Measurements from ENCODE around the gene UBA1.

Gene UBA1

GRCh38 chrX:47210661-47211425 is 17.2 kb downstream of the UBA1 start:
- H3K9ac ChIP-seq (ENCODE audit: low read length): no peak overlapping the region
- peaks cover 18% of the 10 kb centered on the region for H3K36me3 ChIP-seq (ENCODE audit: control insufficient read depth, insufficient read depth, low read length)
- no peaks in the 10 kb centered on the region for H3K9me3 ChIP-seq (ENCODE audit: control insufficient read depth, low read length)
- H3K4me1 ChIP-seq (ENCODE audit: control insufficient read depth, insufficient read depth, low read length): no peaks in the 10 kb centered on the region
- H3K27me3 ChIP-seq (ENCODE audit: control insufficient read depth, insufficient read depth, low read length): no peaks in the 10 kb centered on the region
- no peak overlapping the region for H3K4me3 ChIP-seq (ENCODE audit: low read length)

- Histone ChIP-seq H3K4me3 (ENCODE audit: low read length) (no peak overlapping the region), H3K27me3 (ENCODE audit: control insufficient read depth, insufficient read depth, low read length) (no peaks in the 10 kb centered on the region), H3K36me3 (ENCODE audit: control insufficient read depth, insufficient read depth, low read length) (peaks cover 18% of the 10 kb centered on the region), H3K9me3 (ENCODE audit: control insufficient read depth, low read length) (no peaks in the 10 kb centered on the region), H3K4me1 (ENCODE audit: control insufficient read depth, insufficient read depth, low read length) (peaks cover 10% of the 10 kb centered on the region), H3K9ac (ENCODE audit: low read length) (no peak overlapping the region)
Observed at GRCh38 chrX:47212381-47213293, 19.0 kb downstream of the UBA1 start.

DNA sequence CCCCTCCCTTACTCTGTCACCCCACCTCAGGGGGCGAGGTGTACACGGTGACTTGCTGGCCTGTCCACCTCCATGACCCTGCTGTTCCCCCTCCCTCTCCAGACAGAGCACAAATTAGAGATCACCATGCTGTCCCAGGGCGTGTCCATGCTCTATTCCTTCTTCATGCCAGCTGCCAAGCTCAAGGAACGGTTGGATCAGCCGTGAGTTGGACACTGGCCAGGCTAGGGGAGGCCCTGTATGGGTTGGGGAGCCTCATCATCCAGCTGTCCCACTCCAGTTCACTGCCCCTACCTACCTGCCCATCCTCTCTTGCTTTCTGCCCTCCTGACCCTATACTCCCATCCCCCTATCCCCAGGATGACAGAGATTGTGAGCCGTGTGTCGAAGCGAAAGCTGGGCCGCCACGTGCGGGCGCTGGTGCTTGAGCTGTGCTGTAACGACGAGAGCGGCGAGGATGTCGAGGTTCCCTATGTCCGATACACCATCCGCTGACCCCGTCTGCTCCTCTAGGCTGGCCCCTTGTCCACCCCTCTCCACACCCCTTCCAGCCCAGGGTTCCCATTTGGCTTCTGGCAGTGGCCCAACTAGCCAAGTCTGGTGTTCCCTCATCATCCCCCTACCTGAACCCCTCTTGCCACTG is 20.9 kb downstream of the UBA1 start:
- peaks cover 18% of the 10 kb centered on the region for H3K36me3 ChIP-seq (ENCODE audit: control insufficient read depth, insufficient read depth, low read length)

DNA sequence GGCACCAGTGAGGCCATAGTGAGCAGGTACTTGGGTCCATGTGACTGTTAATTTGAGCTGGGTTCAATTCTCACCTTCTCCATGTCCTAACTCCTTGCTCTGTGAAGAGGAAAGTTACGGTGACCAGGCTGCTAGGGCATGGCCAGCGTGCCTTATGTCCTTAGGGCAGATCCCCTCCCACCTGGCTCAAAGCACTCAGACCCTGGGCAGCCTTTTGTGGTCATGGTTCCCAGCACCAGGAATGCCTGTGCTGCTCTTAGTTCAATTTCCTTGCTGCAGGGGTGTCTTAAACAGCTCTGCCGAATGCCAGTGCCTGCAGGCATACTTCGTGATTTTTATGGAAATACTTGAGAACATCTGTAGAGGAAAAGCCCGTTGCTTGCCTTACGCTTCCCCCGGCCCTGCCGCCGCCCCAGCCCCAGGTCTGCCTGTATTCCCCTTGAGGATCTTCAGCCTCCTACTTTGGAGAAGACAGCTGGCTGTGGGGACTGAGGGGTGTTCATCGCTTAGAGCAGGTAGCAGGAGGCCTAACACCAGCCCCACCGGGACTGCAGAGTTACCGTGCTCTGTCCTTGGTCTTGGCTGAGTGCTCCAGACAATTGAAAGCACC is 21.8 kb downstream of the UBA1 start:
- peaks cover 18% of the 10 kb centered on the region for H3K36me3 ChIP-seq (ENCODE audit: control insufficient read depth, insufficient read depth, low read length)

More for the DNA sequence above, 20.9 kb downstream of the UBA1 start:
- H3K4me1 ChIP-seq (ENCODE audit: control insufficient read depth, insufficient read depth, low read length): peaks cover 10% of the 10 kb centered on the region
- H3K4me3 ChIP-seq (ENCODE audit: low read length): no peak overlapping the region
- H3K9me3 ChIP-seq (ENCODE audit: control insufficient read depth, low read length): no peaks in the 10 kb centered on the region
- H3K9ac ChIP-seq (ENCODE audit: low read length): no peak overlapping the region
- no peaks in the 10 kb centered on the region for H3K27me3 ChIP-seq (ENCODE audit: control insufficient read depth, insufficient read depth, low read length)

GRCh38 chrX:47216393-47216925 is 22.8 kb downstream of the UBA1 start:
- peaks cover 9% of the 10 kb centered on the region for H3K36me3 ChIP-seq (ENCODE audit: control insufficient read depth, insufficient read depth, low read length)
- H3K4me3 ChIP-seq (ENCODE audit: low read length): no peak overlapping the region
- H3K9ac ChIP-seq (ENCODE audit: low read length): peak overlapping the region; percentile 53
- no peaks in the 10 kb centered on the region for H3K27me3 ChIP-seq (ENCODE audit: control insufficient read depth, insufficient read depth, low read length)
- peaks cover 20% of the 10 kb centered on the region for H3K4me1 ChIP-seq (ENCODE audit: control insufficient read depth, insufficient read depth, low read length)
- H3K9me3 ChIP-seq (ENCODE audit: control insufficient read depth, low read length): no peaks in the 10 kb centered on the region

More for the DNA sequence above, 21.8 kb downstream of the UBA1 start:
- no peaks in the 10 kb centered on the region for H3K9me3 ChIP-seq (ENCODE audit: control insufficient read depth, low read length)
- H3K9ac ChIP-seq (ENCODE audit: low read length): no peak overlapping the region
- peaks cover 18% of the 10 kb centered on the region for H3K4me1 ChIP-seq (ENCODE audit: control insufficient read depth, insufficient read depth, low read length)
- no peaks in the 10 kb centered on the region for H3K27me3 ChIP-seq (ENCODE audit: control insufficient read depth, insufficient read depth, low read length)
- no peak overlapping the region for H3K4me3 ChIP-seq (ENCODE audit: low read length)

DNA sequence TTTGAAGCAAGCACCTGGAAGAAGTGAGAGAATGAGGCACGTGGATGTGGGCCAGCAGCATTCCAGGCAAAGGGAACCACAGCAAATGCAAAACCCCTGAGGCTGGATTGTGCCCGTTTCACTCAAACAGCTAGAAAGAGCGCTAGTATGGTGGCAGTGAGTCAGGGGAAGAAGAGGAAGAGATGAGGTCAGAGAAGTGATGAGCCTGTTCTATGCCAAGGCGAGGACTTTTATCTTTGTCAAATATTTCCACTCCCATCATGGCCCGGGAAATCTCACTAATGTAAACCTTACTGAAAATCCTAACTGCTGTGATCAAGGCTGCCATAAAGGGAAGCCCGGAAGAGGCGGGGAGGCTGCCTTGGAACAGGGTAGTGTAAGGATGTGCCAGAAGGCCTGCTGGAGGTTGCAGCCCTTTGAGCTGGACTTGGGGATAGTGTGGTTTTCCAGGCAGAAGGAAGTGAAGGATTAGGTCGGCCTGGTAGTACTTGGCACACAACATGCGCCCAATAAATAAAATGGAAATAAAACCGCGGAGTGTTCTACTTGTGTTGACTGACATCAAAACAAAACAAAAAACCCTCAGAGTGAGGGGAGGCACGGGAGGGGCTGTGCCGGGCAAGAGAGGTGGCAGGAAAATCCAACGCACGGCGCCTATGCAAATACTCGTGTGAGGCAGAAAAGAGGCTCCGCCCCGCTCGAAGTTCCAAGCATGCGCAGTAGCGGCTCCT is 23.7 kb downstream of the UBA1 start:
- Histone ChIP-seq H3K27me3 (ENCODE audit: control insufficient read depth, insufficient read depth, low read length) (no peaks in the 10 kb centered on the region), H3K4me3 (ENCODE audit: low read length) (no peak overlapping the region), H3K9me3 (ENCODE audit: control insufficient read depth, low read length) (no peaks in the 10 kb centered on the region), H3K9ac (ENCODE audit: low read length) (peak overlapping the region; percentile 53), H3K4me1 (ENCODE audit: control insufficient read depth, insufficient read depth, low read length) (peaks cover 20% of the 10 kb centered on the region), H3K36me3 (ENCODE audit: control insufficient read depth, insufficient read depth, low read length) (peaks cover 7% of the 10 kb centered on the region)

GRCh38 chrX:47217852-47218279 is 24.2 kb downstream of the UBA1 start:
- Histone ChIP-seq H3K27me3 (ENCODE audit: control insufficient read depth, insufficient read depth, low read length) (no peaks in the 10 kb centered on the region), H3K9me3 (ENCODE audit: control insufficient read depth, low read length) (no peaks in the 10 kb centered on the region), H3K9ac (ENCODE audit: low read length) (peak overlapping the region; percentile 88), H3K4me3 (ENCODE audit: low read length) (peak overlapping the region; percentile 72), H3K36me3 (ENCODE audit: control insufficient read depth, insufficient read depth, low read length) (peaks cover 7% of the 10 kb centered on the region), H3K4me1 (ENCODE audit: control insufficient read depth, insufficient read depth, low read length) (peaks cover 20% of the 10 kb centered on the region)

DNA sequence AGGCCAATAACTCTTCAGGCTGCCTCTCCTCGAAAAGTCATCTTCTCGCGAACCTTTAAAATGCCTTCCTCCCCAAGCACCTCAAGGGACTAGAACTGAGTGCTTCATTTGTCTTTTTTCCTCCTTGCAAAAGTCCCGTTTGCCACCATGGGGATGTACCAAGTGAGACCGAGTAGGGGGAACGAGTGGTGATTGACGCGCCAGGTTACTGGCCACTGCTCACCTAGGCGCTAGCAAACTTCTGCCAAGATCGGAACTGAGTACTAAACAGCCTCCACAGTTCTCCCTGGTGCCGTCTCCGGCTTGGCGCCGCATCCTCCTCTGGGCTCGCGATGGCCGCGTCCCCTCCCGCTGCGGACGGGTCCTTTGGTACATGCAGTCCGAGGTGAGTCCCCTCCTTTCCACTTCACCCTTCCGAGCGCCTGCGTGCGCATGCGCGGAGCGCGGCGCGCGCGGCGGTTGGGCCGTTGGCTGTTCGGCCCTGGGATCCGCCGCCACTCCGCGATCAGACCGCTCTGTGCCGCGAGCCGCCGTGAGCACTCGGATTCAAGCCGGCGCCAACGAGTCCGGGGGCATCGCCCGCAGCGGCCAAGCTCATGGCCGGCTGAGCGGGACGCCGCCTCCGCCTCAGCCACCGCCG is 24.8 kb downstream of the UBA1 start, which contains the start of gene CDK16:
Gene CDK16, plus strand, starts transcription at position 402 of the 640 bp plus-strand sequence. CDS start 4,877 bp downstream, outside the sequence.
- no peaks in the 10 kb centered on the region for H3K27me3 ChIP-seq (ENCODE audit: control insufficient read depth, insufficient read depth, low read length)
- peak within 1 kb of the TSS; percentile 88 for H3K9ac ChIP-seq (ENCODE audit: low read length)
- H3K36me3 ChIP-seq (ENCODE audit: control insufficient read depth, insufficient read depth, low read length): peaks cover 7% of the 10 kb centered on the region
- peak within 1 kb of the TSS; percentile 72 for H3K4me3 ChIP-seq (ENCODE audit: low read length)
- no peaks in the 10 kb centered on the region for H3K9me3 ChIP-seq (ENCODE audit: control insufficient read depth, low read length)
- H3K4me1 ChIP-seq (ENCODE audit: control insufficient read depth, insufficient read depth, low read length): peaks cover 20% of the 10 kb centered on the region

DNA sequence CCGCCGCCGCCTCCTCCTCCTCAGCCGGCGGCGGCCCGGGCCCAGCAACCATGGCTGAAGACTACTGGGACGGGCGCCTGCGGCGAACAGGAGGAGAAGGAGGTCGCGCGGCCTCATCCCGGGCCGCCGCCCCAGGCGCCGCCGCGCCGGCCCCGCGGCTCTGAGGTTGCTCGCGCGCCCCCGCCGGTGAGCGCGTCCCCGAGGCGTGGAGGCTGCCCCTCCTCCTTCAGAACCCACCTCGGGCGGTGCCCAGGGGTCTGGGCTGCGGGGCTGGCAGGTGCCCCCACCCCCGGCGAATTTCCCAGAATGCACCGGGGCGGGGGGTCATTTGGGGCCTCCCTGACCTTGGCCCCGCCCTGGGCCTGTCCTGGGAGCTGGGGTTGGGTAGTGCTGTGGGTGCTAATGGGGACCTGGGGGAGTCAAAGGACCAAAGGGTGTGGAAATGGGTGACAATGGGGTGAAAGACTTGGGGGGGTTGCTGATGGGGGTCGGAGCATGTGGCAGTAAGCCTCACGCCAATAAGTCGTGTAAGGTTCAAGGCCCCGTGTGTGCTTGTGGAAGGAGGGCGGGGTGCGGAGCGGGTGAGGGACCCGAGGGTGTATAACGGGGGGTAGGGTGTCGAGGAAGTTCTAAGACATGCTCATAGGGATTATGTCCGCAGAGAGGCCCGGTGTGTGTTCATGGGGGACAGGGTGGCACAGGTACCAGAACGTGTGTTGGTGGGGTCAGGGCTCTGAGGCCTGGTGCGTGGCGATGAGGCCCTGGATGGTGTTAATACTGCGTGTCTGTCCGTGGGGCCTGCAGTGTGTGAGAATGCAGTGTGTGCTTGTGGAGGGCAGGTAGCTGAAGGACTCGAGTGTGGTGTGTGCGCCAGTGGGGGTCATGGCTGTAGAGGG is 25.5 kb downstream of the UBA1 start:
- Histone ChIP-seq H3K4me3 (ENCODE audit: low read length) (peak overlapping the region; percentile 72), H3K4me1 (ENCODE audit: control insufficient read depth, insufficient read depth, low read length) (peaks cover 20% of the 10 kb centered on the region), H3K36me3 (ENCODE audit: control insufficient read depth, insufficient read depth, low read length) (peaks cover 7% of the 10 kb centered on the region), H3K9me3 (ENCODE audit: control insufficient read depth, low read length) (no peaks in the 10 kb centered on the region), H3K27me3 (ENCODE audit: control insufficient read depth, insufficient read depth, low read length) (no peaks in the 10 kb centered on the region), H3K9ac (ENCODE audit: low read length) (peak overlapping the region; percentile 88)

- H3K27me3 ChIP-seq (ENCODE audit: control insufficient read depth, insufficient read depth, low read length): no peaks in the 10 kb centered on the region
- H3K9me3 ChIP-seq (ENCODE audit: control insufficient read depth, low read length): no peaks in the 10 kb centered on the region
- no peaks in the 10 kb centered on the region for H3K36me3 ChIP-seq (ENCODE audit: control insufficient read depth, insufficient read depth, low read length)
- no peak overlapping the region for H3K9ac ChIP-seq (ENCODE audit: low read length)
- H3K4me1 ChIP-seq (ENCODE audit: control insufficient read depth, insufficient read depth, low read length): peaks cover 16% of the 10 kb centered on the region
- no peak overlapping the region for H3K4me3 ChIP-seq (ENCODE audit: low read length)
Observed at GRCh38 chrX:47221756-47222155, 28.1 kb downstream of the UBA1 start.
